GM19467 (cell line): ENCODE measurements around the gene MCRIP1.

Source experiments
- ATAC-seq: cut with Tn5 transposase; IDR thresholded peaks from one replicate; pipeline ENCODE4 v1.9.1; 2021; ENCODE audit warnings: mild to moderate bottlenecking, moderate library complexity; ENCODE audit not compliant: unreplicated experiment

Gene MCRIP1

DNA sequence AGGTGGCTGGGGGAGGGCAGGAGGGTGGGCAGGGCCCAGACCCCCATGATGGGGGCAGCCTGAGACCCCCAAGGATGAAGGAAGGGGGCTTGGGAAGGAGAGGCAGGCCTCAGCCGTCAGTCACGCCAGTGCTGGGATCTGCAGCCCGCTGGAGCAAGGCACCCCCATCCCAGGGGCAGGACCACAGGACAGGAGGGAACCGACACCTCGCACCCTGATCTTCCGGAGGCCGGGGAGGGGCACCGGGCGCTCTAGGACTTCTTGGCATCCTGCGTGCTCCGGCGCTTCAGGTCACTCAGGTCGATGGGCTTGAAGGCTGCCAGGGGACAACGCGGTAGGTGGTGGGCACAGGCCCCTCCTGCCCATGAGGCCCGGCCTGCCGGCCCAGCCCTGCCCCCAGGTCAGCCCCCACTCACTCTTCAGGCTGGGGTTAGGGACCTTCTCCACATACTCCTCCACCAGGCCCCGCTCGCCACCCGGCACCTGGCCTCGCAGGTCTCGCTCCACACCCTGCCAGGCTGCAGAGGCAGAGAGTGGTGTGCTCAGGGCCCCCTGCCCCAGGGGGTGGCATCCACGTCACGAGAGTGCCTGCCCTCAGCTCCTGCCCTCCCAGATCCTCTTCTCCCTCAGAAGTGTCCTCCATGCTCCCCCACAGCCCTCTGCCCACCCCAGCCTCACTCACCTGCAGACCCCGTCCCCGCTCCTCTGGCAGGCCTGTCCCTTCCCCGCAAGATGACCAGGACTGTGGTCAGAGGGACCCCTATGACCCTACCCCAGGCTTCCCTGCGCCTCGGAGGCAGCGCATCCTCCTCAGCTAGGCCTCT, 9.9 kb downstream of the MCRIP1 start:
- ATAC-seq: no peak

DNA sequence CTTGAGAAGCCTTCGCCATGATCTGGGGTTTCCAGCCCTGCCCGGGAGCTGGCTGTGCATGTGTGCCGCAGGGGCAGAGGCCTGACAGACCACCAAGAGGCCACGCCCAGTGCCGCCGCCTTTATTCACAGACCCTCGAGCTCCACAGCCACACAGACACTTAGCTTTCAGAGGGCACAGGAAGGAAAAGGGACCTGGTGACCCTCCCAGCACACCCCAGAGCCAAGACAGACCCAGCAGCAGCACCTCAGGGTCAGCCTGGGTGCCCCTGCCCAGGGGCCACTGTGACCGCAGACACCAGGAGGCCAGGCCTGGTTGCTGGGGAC, 10.8 kb downstream of the MCRIP1 start:
- no peak for ATAC-seq

DNA sequence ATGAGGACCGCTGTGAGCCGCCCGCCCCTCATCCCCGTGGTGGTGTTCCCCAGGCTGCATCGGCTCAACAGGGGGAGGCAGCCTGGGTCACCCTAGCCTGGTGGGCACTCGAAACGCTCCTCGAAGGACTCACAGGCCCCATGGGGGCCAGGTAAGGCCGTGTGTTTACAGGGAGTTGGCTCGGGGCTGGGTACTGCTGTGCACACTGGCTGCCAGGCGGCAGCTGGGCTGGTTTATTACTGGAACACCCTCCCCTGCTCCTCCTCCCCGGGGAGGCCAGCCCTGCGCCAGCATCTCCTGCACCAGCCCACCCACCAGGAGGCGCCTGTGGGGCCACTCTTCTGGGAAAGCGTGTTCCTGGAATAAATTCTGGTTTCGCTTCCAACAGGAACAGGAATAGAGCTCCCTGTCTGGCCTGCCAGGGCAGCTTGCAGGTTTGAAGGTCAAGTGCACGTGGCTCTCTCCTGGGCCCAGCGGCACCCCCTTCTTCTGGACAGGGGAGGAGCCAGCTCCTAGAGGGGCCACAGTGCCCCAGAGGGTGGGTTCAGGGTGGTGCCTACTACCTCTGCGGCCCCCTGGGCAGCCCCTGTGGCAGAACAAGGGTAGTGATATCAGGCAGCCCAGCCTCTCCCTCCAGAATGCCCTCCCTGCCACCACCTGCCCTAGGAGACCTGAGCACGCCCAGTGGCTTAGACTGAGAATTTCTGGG, 11.3 kb downstream of the MCRIP1 start:
- no peak for ATAC-seq

DNA sequence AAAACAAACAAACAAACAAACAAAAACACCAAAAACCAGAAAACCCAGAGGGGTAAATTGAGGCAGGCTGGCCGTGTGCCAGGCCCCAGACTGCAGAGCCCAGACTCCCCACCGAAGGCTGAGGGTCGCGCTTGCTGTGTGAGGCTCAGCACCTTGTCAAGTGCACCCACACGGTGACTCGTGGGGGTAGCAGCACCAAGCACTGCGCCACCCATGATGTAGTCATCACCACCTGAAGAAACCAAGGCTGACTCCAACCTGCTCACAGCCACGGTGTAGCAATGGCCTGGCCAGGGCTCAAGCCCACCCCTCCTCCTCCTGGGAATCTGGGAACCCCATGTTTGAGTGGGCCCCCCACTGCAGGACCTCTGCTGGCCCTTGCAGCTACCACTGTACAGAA, 11.9 kb downstream of the MCRIP1 start:
- no peak for ATAC-seq

DNA sequence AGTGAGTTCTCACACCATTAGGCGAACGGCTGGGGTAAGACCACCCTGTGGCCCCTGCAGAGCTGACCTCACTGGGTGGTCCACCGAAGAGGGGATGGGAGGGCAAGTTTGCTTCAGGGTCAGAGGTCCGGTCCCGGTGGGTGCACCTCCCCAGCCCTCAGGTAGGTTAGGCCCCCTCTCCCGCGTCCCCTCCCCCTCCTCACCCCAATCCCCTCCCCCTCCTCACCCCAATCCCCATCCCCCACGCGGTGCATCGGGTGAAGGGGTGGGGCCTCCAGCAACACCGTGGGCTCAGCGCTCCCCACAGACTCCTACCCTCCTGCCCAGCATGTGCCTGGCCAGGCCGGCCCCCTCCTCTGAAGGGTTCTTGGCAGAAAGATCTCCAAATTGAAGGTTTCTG, 13.4 kb downstream of the MCRIP1 start:
- ATAC-seq: no peak

DNA sequence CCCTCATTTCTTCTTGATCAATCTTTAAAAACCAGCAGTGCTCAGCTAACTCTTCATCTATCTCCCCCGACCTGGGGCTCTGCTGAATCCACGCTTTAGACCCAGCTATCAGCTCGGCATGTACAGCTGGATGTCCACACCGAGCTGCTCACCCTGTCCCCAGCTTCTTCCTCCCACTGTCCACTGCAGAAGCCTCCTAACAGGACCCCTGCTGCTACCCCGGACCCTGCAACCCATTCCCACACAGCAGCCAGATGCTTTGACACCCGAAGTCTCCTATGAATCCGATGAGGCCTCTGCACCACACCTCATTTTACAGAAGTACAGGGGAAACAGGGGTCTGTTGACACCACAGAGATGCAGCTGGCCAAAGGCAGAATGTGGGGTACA, 15.3 kb downstream of the MCRIP1 start:
- ATAC-seq: no peak

DNA sequence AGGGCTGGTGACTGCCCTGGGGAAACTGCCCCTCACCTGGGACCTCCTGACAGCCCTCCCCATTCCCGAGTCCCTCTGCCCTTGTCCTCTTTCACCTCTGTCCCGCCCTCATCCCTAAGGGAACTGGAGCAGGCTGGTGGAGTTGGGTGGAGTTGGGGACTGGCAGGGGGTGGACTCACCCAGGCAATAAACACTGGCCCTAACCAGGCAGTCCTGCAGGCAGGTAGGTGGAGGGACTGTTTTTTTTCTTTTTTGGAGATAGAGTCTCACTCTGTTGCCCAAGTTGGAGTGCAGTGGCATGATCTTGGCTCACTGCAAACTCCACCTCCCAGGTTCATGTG, 17.5 kb downstream of the MCRIP1 start:
- ATAC-seq: no peak

DNA sequence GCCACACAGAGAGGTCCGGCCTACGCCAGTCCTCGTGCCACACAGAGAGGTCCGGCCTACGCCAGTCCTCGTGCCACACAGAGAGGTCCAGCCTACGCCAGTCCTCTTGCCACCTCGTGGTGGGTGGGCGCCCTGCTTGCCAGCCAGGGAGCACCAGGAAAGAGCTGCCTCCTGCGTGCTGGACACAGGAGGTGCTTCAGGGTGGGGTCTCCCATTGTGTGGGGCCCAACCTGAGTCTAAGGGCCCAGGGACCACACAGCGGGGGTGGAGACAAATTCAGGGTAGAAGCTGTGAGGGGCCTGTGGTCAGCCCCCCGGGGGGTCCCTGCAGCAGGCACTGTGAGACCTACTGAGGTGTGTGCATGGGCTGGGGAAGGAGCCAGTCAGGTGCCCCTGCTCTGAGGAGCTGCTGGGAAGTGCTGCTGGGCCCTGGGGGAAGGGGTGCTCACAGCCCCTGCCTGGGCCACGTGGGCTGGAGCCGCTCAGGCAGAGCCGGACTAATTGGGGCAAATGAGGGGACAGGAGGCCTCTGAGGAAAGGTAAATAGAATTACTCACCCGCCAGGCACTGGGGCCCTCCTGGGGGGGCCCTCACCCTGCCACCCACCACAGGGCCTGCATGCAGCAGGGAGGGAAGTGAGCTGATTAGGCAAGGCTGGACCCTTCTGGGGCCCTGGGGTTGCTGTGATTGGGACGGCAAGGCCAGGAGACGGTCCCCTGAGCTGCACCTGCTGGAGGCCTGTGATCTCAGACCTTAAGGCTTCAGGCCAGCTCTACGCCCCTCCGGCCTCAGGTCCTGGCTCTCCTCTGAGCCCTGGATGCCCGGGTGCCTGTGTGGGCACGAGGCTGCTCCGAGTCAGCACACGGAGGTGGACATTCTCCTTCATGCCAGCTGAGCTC, 18.1 kb downstream of the MCRIP1 start:
- no peak for ATAC-seq

DNA sequence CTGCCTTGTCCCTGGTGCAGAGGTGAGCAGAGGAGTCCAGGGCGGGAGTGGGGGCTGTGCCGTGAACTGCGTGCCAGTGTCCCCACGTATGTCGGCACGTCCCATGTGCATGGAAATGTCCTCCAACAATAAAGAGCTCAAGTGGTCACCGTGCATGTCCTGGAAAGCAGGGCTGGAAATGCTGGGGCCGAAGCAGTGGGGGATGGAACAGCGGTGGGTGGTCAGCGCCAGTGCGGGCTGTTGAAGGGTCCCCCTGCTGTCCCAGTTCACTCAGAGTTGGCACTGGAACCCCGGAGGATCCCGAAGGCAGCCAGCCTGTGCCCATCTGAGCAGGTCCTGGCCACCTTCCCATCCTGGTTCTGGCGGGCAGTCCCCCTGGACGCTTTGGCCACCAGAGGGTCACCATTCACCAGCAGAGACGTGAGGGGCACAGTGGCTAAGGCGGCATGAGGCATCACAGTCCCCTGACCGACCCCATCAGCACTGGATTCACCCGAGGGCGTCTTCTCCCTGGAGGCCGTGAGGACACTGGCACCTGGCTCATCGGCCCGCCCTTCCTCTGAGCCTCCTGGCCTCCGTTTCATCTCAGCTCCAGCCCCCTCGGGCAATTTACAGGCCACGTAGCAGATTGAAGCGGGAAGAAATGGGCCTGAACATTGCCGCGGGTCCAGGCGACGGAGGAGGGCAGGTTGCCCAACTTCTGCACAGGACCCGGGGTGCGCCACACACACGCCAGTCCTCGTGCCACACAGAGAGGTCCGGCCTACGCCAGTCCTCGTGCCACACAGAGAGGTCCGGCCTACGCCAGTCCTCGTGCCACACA, 19.0 kb downstream of the MCRIP1 start:
- ATAC-seq: no peak

DNA sequence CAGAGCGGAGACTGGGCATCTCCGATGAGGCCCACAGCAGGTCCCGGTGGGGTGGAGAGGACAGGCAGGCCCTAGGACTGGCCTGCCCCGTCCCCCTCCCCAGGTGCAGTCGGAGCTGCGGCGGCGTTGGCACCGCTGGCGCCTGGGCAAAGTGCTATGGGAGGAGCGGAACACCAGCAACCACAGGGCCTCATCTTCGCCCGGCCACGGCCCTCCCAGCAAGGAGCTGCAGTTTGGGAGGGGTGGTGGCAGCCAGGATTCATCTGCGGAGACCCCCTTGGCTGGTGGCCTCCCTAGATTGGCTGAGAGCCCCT, 19.8 kb downstream of the MCRIP1 start:
- ATAC-seq: no peak

DNA sequence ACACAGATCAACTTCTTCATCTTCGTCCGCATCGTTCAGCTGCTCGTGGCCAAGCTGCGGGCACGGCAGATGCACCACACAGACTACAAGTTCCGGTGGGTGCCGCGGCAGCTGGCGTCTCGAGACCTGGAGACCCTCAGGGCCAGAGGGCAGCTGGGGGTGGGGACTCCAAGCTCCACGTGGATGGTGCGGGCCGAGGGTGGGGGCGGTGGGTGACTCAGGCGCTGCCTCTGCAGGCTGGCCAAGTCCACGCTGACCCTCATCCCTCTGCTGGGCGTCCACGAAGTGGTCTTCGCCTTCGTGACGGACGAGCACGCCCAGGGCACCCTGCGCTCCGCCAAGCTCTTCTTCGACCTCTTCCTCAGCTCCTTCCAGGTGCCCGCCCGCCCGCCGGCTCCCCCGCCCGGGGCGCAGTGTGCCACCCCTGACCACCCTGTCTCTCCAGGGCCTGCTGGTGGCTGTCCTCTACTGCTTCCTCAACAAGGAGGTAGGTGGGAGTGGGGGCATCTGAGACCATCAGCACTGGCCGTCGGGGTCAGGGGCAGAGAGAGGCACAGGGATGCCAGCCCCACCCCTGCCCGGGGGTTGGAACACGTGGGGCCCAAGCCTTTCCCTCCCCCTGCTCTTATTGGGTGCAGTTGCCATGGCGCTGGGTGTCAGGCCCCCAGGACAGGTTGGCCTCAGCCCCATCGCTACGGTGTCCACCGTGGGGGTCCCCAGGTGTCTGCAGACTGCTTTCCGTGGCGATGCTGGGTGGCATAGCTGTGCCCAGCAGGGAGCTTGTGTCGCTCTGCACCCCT, 20.3 kb downstream of the MCRIP1 start:
- ATAC-seq: no peak

DNA sequence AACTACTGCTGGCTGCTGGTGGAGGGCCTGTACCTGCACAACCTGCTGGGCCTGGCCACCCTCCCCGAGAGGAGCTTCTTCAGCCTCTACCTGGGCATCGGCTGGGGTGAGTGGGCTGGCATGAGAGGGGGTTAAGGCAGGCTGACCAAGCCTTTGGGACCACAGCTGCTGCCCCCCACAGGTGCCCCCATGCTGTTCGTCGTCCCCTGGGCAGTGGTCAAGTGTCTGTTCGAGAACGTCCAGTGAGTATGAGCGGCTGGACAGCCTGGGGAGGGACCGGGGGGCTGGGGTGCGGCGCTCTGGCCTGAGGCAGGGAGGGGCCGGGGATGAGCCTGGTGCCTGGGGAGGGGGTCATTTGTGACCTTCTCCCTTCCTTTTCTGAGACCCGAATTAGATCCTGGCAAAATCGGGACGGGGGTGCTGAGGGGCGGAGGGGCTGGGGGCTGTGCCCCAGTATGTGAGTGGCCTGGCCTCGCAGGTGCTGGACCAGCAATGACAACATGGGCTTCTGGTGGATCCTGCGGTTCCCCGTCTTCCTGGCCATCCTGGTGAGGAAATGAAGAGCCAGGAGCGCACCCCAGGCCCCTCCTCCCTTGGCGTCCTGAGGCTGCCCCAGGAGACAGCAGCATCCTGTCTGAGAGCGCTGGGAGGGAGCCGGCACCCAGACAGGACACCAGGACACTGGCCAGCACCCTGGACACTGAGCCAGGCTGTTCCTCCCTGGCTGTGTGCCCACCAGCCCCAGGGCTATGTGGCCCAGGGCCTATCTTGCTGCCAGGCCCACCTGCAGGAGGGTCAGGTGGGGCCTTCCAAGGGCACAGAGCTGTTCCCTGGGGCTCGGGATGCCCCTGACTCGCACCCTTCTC, 21.2 kb downstream of the MCRIP1 start:
- no peak for ATAC-seq

DNA sequence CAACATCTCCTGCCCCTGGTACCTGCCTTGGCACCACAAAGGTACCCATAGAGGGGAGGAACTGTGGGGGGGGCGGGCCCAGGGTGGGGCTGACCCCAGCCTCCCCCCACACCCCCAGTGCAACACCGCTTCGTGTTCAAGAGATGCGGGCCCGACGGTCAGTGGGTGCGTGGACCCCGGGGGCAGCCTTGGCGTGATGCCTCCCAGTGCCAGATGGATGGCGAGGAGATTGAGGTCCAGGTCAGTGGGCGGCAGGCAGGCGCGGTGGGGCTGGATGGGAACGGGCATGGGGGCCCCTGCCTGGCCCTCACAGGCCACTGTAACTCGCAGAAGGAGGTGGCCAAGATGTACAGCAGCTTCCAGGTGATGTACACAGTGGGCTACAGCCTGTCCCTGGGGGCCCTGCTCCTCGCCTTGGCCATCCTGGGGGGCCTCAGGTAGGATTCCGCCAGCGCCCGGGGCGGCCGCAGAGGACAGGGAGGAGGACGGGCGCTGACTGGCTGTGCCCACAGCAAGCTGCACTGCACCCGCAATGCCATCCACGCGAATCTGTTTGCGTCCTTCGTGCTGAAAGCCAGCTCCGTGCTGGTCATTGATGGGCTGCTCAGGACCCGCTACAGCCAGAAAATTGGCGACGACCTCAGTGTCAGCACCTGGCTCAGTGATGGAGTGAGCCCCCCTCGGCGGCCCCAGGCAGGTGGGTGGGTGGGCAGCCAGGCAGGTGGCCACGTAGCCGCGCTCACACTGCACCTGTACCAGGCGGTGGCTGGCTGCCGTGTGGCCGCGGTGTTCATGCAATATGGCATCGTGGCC, 22.0 kb downstream of the MCRIP1 start:
- no peak for ATAC-seq

DNA sequence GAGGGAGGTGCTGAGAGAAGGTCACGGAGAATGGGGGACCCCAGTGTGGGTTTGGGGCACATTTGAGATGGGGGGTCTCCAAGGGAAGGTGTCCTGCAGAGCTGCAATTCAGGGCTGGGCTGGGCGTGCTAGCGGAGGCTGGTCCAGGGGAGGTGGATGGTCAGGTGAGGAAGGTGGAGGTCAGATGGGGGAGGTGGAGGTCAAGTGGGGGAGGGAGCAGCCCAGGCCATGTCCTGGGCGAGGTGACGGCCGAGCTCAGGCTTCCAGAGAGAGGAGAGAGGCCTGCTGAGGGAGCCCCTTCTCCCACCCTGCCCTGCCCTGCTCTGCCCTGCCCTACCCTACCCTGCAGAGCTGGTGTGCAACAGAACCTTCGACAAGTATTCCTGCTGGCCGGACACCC, 22.6 kb downstream of the MCRIP1 start:
- ATAC-seq: no peak

DNA sequence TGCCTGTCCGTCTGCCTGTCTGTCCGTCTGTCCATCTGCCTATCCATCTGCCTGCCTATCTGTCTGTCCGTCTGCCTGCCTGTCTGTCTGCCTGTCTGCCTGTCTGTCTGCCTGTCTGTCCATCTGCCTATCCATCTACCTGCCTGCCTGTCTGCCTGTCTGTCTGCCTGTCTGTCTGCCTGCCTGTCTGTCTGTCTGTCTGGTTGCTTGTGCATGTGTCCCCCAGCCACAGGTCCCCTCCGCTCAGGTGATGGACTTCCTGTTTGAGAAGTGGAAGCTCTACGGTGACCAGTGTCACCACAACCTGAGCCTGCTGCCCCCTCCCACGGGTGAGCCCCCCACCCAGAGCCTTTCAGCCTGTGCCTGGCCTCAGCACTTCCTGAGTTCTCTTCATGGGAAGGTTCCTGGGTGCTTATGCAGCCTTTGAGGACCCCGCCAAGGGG, 23.5 kb downstream of the MCRIP1 start:
- no peak for ATAC-seq

DNA sequence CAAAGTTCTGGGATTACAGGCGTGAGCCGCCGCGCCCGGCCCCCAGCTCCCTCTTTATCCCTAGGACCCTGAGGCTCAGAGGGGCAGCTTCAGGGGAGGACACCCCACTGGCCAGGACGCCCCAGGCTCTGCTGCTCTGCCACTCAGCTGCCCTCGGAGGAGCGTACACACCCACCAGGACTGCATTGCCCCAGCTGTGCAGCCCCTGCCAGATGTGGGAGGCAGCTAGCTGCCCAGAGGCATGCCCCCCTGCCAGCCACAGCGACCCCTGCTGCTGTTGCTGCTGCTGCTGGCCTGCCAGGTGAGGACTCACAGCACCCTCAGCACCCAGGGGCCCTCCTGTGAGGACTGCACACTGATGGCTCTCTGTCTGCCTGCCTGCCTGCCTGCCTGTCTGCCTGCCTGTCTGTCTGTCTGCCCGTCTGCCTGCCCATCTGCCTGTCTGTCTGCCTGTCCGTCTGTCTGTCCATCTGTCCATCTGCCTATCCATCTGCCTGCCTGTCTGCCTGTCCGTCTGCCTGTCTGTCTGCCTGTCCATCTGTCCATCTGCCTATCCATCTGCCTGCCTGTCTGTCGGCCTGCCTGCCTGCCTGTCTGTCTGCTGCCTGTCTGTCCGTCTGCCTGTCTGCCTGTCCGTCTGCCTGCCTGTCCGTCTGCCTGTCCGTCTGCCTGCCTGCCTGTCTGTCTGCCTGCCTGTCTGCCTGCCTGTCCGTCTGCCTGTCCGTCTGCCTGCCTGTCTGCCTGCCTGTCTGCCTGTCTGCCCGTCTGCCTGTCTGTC, 24.1 kb downstream of the MCRIP1 start:
- ATAC-seq: no peak

DNA sequence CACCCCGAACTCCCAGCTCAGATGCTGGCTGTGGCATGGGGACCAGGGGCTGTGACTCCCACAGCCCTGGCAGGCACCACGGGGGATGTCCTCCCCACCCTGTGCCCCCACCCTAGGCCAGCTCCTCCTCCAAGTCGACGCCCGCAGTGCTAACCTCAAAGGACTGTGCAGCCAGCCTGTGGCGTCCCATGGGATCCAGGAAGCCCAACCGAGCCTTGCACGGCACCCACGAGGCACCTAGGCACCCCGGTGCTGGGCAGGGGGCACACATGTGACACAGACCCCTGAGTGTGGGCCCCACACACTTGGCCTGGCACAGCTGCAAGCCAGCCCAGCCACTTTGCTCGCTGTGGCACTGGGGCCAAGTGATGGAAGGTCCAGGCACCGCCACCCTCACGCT, 25.3 kb downstream of the MCRIP1 start:
- ATAC-seq: no peak
